IPS-11a (cell line): Measurements from ENCODE around the gene BCAM.
A peak's percentile ranks its signal among the peaks of the same experiment; 100 is the strongest.
"Not testable (repeated sequence)": the region's sequence is repeated elsewhere in the genome, so short reads cannot be mapped to it uniquely, and the experiment has no call there.

Source experiments
- H3K4me3 ChIP-seq: one replicate; pipeline ENCODE4 v1.5.1; 2013; ENCODE audit warnings: low read depth, low read length, control low read depth

The BCAM gene

DNA sequence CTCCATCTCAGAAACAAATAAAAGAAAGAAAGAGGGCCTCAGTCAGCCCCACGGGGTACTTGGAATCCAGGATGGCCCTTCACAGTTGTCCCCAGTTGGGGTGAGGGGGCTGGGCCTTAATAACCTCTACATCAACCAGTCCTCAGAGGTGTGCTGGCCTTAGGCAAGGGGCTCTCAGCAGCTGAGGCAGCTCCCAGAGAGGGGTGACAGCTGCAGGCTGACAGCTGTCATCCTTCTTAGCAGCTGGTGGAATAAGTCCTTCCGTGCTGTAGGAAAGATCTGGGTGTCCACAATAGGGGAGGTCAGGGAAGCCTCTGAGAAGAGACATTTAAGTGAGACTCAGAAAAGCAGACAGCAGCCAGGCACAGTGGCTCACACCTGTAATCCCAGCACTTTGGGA lies 7.4 kb downstream of the BCAM start:
- no peak overlapping the region for H3K4me3 ChIP-seq

DNA sequence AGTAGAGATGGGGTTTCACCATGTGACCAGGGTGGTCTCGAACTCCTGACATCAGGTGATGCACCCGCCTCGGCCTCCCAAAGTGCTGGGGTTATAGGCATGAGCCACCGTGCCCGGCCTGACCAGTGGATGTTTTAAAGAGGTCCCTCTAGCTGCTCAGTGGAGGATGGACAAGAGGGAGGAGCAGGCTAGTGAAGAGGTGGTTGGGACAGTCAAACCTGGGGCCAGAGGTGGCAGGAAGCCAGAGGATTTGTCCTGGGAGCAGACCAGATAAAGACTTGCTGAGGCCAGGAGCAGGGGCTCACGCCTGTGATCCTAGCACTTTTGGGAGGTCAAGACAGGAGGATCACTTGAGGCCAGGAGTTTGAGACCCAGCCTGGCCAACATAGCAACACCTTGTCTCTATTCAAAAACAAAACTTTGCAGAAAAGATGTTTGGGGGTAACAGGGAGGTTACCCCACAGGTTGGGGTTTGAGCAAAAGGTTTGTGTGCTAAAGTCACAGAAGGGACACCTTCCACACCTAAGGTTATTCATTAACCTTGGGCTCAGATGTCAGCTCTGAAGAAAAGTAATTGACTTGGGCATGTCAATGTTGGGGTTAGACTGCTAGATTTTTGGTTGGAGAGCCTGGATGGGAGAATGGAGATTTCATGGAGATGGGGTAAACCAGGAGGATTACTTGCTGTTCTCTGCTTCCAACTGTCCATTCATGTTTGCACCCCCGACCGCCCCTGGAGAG lies 9.0 kb downstream of the BCAM start:
- H3K4me3 ChIP-seq = no peak overlapping the region

DNA sequence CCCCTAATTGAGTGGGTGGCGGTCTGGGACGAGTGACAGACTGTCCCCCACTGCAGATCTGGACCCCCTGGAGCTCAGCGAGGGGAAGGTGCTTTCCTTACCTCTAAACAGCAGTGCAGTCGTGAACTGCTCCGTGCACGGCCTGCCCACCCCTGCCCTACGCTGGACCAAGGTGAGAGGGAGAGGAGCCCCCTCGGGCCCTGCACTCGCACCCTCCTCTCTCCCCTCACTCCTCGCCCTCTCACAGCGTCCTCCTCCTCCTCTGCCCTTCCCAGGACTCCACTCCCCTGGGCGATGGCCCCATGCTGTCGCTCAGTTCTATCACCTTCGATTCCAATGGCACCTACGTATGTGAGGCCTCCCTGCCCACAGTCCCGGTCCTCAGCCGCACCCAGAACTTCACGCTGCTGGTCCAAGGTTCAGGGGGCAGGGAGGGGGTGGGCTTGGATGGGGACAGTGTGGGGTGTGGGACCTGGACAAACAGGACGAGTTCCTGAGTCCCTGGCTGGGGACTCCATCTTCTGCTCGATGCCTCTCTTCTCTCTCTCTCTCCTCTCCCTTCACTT lies 9.6 kb downstream of the BCAM start:
- H3K4me3 ChIP-seq = no peak overlapping the region

DNA sequence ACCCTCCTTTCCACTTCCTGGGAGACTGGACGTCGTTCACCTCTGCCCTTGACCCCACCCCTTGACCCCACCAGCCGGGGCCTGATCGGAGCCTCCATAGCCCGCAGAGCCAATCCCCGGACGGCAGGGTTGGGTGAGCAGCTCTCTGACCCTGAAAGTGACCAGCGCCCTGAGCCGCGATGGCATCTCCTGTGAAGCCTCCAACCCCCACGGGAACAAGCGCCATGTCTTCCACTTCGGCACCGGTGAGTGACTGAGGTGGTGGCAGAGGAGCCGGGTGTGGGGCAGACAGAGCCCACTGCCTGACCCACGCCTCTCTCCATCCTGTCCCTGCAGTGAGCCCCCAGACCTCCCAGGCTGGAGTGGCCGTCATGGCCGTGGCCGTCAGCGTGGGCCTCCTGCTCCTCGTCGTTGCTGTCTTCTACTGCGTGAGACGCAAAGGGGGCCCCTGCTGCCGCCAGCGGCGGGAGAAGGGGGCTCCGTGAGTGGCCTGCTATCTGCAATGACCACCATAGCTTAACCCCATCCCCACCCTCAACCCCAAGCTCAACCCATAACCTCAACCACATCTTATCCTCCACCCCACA lies 10.4 kb downstream of the BCAM start:
- no peak overlapping the region for H3K4me3 ChIP-seq

DNA sequence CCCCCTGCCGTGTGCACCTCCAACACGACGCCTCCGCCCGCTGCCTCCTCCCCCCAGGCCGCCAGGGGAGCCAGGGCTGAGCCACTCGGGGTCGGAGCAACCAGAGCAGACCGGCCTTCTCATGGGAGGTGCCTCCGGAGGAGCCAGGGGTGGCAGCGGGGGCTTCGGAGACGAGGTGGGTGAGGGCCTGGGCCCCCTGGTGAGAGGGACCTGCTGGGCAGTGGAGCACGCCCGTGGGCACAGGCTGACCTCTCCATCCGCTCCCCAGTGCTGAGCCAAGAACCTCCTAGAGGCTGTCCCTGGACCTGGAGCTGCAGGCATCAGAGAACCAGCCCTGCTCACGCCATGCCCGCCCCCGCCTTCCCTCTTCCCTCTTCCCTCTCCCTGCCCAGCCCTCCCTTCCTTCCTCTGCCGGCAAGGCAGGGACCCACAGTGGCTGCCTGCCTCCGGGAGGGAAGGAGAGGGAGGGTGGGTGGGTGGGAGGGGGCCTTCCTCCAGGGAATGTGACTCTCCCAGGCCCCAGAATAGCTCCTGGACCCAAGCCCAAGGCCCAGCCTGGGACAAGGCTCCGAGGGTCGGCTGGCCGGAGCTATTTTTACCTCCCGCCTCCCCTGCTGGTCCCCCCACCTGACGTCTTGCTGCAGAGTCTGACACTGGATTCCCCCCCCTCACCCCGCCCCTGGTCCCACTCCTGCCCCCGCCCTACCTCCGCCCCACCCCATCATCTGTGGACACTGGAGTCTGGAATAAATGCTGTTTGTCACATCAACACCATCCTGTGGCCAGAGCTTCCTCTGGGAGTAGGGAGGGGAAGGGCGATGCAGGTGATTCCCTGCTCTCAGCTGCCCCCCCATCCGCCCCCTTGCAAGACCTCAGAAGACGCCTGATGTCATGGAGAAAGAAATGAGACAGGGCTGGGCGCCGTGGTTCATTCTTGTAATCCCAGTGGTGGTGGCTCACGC lies 12.0 kb downstream of the BCAM start:
- no peak overlapping the region for H3K4me3 ChIP-seq

DNA sequence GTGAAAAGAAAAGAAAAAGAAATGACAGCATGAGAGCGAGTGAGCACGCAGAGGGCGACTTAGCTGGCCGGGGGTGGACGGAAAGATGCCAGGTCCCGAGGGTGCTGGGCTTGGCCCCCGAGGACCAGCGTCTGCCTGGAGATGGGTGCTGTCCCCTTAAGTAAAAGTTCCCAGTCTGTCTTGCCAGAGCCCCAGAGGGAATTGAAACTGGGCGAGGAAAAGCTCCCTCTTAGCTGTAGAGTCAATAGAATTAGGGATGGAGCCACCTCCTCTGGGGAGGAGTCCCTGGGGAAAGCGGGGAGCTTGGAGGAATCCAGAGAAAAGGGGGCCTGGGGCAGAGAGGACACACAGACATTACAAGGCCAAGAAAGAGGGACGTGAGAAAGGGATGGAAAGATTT lies 13.3 kb downstream of the BCAM start:
- no peak overlapping the region for H3K4me3 ChIP-seq

DNA sequence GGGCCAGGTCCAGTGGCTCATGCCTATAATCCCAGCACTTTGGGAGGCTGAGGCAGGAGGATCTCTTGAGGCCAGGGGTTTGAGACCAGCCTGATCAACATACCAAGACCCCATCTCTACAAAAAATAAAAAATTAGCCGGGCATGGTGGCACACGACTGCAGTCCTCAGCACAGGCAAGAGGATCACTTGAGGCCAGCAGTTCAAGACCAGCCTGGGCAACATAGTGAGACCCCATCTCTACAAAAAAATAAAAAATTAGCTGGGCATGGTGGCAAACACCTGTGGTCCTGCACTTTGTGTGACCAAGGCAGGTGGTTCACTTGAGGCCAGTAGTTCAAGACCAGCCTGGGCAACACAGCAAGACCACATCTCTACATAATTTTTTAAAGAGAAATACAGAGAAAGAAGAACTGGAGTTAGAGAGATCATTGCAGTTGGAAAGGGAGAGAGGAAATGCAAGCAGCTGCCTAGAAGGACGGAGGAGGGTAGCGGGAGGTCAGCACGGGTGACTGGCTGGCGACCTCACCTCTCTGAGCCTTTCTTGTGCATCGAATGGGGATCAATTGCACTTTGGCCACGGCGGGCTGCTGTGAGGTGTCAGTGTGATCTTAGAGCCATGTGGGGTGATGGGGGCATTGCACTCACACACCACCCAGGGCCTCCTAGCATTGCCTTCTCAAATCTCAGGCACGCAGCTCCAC lies 13.9 kb downstream of the BCAM start:
- H3K4me3 ChIP-seq = no peak overlapping the region

DNA sequence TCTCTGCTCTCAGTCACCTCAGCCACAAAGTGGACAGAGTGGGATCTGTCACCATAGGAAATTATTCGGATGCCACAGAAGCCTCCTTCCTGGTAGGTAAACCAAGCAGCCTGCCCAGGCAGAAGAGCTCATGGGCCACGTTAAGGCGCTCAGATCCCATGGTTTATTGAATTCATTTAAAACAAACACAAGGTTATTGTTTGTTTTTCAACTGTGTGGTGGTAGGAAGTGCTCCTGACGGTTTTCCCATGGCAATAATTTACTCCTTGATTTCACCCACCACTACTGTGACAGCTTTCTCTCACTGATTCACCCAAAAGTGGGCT lies 14.4 kb downstream of the BCAM start:
- H3K4me3 ChIP-seq = no peak overlapping the region

DNA sequence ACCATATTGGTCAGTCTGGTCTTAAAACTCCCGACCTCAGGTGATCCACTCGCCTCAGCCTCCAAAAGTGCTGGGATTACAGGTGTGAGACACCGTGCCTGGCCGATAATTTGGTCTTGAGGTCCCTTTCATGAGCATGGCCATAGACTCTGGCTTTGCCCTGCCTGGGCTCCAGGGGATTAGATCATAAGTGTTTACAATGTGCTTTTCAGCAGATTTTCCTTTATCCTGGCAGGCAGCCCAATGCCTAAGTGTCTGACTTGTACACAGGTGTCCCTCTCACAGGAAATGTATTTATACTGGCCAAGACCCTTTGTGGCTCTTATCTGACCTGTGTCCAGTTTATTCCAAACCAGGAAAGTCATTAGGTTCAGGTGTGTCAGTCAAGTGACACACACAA lies 15.9 kb downstream of the BCAM start:
- no peak overlapping the region for H3K4me3 ChIP-seq

DNA sequence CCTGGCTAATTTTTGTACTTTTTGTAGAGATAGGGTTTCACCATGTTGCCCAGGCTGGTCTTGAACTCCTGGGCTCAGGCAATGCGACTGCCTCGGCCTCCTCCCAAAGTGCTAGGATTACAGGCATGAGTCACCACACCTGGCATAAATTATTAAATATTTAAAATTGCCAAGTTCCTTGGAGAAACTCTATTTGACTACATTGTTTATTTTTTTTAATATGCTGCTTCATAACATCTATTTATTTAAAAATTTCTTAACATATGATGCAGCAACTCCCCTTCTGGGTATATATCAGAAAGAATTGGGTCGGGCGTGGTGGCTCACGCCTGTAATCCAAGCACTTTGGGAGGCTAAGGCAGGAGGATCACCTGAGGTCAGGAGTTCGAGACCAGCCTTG lies 24.0 kb downstream of the BCAM start:
- H3K4me3 ChIP-seq = not testable (repeated sequence)

DNA sequence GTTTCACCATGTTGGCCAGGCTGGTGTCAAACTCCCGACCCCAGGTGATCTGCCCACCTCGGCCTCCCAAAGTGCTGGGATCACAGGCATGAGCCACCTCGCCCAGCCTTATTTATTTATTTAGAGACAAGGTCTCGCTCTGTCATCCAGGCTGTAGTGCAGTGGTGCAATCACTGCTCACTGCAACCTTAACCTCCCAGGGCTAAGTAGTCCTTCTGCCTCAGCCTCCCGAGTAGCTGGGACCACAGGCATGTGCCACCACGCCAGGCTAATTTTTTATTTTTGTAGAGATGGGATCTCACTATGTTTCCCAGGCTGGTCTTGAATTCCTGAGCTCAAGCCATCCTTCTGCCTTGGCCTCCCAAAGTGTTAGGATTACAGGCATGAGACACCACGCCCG lies 25.5 kb downstream of the BCAM start:
- not testable (repeated sequence) for H3K4me3 ChIP-seq

DNA sequence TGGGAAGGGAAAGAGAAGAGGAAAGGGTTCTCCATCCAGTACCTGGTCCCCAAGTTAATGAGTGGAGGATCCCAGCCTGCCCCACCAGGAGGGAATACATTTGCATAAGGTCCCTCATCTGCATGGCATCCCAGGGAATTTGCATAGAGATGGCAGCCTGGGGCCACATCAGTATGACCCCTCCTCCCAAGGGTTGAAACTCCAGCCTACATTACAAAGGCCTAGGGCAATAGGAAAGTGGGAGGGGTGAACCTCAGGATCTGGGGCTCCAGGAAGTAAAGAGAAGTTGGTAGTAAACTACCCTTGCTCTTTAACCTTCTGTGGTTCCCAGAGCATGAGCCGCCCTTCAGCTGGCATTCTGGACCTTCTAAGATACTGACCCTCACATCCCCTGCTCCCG lies 30.4 kb downstream of the BCAM start:
- H3K4me3 ChIP-seq = no peak overlapping the region

DNA sequence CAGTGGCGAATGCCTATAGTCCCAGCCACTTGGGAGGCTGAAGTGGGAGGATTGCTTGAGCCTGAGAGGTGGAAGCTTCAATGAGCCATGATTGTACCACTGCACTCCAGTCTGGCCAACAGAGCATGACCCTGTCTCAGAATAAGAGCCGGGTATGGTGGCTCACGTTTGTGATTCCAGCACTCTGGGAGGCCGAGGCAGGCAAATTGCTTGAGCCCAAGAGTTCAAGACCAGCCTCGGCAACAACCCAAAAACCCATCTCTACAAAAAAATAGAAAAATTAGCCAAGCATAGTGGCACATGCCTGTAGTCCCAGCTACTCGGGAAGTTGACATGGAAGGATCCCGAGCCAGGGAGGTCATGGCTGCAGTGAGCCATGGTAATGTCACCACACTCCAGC lies 31.9 kb downstream of the BCAM start:
- no peak overlapping the region for H3K4me3 ChIP-seq

DNA sequence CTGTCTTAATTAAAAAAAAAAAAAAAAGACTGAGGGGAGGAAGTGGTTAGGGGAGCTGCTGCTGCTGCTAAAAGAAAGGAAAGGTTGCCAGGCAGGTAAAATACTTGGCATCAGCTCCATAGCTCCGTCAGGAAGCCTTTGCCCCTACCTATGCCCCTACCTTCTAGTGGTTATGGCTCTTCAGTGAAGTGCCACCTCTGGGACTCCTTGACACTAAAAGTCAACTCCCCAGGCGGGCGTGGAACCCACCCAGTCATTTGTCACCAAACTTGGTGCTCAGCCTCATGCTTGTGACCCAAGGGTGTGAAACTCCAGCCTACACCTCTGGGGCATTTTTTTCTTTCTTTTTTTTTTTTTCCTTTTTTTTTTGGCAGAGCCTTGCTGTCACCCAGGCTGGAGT lies 32.3 kb downstream of the BCAM start:
- H3K4me3 ChIP-seq = no peak overlapping the region

DNA sequence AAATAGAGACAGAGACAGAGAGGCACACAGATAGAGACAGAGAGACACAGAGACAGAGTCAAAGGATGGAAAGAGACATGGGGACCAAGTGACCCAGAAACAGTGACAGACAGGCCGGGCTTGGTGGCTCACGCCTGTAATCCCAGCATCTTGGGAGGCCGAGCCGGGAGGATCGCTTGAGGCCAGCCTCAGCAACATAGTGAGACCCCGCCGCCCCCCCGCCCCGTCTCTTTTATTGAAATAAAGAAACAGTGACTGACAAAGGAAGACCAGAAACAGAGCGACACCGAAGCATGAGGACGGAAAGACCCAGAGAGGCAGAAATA lies 36.3 kb downstream of the BCAM start:
- peak overlapping the region; percentile 67 for H3K4me3 ChIP-seq

DNA sequence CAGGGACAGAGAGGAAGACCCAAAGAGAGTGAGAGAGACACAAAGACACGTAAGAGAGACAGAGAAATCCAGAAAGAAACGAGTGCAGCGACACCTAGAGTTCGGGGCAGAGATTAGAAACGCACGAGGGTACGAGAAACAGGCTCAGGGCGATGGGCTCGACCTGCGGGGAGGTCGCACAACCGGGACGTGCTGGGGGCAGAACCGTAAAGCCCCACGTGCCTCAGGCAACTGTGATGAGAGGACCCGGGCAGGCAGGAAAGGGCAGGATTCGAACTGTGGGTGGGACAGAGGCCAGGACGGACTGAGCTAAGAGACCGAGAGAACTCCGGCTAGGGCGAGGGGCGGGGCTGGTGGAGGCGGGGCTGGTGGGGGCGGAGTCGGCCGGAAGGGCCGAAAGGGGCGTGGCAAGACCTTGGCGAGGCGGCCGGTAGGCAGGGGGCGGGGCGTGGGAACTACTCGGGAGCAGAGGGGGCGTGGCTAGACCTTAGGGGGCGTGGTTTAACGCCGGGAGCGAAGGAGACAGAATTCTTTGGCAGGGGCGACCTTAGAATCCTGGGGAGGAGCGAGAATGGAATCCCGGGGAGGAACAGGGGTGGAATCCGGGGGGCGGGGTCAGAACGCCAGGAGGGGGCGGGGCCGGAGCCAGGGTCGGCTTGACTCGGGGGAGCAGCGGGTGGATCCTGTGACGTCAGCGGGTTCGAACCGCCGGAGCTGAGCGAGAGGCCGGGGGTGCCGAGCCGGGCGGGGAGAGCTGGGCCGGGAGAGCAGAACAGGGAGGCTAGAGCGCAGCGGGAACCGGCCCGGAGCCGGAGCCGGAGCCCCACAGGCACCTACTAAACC lies 36.9 kb downstream of the BCAM start, which contains the start of gene NECTIN2:
TSS of gene NECTIN2 (plus strand) at position 686 of the 843 bp plus-strand sequence. CDS start 229 bp downstream, outside the sequence.
- H3K4me3 ChIP-seq = peak within 1 kb of the TSS; percentile 94

DNA sequence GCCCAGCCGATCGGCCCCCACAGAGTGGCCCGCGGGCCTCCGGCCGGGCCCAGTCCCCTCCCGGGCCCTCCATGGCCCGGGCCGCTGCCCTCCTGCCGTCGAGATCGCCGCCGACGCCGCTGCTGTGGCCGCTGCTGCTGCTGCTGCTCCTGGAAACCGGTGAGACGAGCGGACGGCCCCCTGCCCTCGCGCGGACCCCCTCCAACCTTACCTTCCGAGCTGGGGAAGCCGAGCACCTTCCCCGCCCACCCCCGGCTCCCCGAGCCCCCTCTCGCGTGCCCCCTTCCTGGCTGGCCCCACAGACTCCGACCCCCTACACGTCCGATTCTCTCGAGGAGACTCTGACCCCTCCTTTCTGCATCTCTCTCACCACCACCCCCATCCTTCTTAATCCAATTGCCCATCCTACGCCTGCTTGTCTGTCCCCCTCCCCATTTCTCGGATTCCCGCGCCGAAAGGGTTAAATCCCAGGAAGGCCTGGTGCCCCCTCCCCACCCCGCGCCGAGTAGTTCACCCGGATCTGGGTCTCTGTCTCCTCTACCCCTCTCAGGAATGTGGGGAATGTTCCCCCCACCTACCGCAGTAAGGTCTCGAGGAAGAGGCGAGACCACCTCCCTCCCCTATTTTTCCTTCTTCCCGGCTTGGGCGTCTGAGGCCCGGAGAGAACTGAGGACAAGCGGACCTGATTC lies 37.7 kb downstream of the BCAM start:
- peak overlapping the region; percentile 94 for H3K4me3 ChIP-seq

DNA sequence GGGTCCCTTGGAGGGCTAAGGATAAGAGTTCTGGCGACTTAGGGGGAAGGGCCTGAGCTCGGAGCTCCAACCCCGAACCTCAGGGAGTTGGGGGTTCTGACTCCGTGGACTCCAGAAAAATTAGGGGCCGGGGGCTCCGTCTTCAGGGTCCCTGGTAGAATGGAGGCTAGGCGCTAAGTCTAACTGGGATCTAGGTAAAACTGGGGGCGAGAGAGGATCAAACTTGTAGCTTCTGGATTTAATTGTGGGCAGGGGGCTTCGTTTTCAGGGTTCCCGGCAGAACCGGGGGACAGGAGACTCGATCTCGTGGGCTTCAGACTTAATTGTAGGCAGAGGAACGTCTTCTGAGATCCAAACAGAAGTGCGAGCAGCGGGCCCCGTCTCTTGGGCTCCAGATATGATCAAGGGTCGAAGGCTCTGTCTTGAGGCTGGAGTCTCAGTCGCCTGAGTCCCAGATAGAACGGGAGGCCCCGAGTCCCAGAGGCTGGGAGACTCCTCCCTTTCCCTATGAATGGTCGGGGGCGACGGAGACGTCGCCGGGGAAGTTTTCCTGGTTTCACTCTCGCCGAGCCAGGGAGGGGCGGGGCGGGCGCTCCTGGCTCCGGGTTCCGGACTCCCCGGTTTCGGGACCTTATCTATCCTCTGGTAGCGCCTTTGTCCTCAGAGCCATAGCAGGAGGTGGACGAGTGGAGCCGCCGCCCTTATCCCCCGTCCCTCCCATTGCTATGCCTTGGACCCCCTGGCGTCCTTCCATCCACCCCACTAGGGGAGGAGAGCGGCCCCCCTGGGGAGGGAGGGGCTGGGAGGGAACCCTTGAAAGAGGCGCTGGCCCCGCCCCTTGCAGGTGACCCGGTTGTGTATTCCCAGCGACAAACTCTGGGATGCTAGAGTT lies 38.5 kb downstream of the BCAM start:
- peak overlapping the region; percentile 94 for H3K4me3 ChIP-seq
